Aorta (tissue), 5 donors: ENCODE results near the gene BASP1. TPM values are rescaled to one million over a fixed set of nuclear protein-coding genes. Genes with fewer than 3 reads are reported as not detected.
A peak's percentile ranks its signal among the peaks of the same experiment; 100 is the strongest.
"Not testable (repeated sequence)": the region's sequence is repeated elsewhere in the genome, so short reads cannot be mapped to it uniquely, and the experiment has no call there.

Experiments
- ATAC-seq: fragments of 200-7000 bp; cut with Tn5 transposase; one replicate; pipeline ENCODE4 v1.9.1; 2022; ENCODE audit warnings: moderate library complexity; ENCODE audit not compliant: low FRiP score
- DNase-seq, 2 donors: peaks; one replicate each; pipeline ENCODE4 v3.0.0-alpha.2; 2020
- H3K27ac ChIP-seq, 2 donors: one replicate each; pipeline ENCODE4 v1.5.1; 2013; ENCODE audit warnings: low read length in 2 of 2, mild to moderate bottlenecking in 2 of 2, moderate library complexity in 2 of 2, control low read depth in 1 of 2, inconsistent platforms in 1 of 2, low read depth in 1 of 2
- H3K27me3 ChIP-seq, 2 donors: one replicate each; pipeline ENCODE4 v1.6.1; 2013; ENCODE audit warnings: control low read depth in 1 of 2, low read length in 1 of 2, mild to moderate bottlenecking in 1 of 2, moderate library complexity in 1 of 2; ENCODE audit not compliant: insufficient read depth in 2 of 2, control insufficient read depth in 1 of 2
- H3K36me3 ChIP-seq, 2 donors: one replicate each; pipeline ENCODE4 v1.6.1; 2013; ENCODE audit warnings: control low read depth in 1 of 2, low read length in 1 of 2, mild to moderate bottlenecking in 1 of 2; ENCODE audit not compliant: insufficient read depth in 2 of 2, control insufficient read depth in 1 of 2
- H3K4me1 ChIP-seq, 2 donors: one replicate each; pipeline ENCODE4 v1.6.1; 2013; ENCODE audit warnings: low read length in 2 of 2, control low read depth in 1 of 2, mild to moderate bottlenecking in 1 of 2, moderate library complexity in 1 of 2; ENCODE audit not compliant: insufficient read depth in 2 of 2, control insufficient read depth in 1 of 2
- H3K4me3 ChIP-seq, 2 donors: one replicate each; pipeline ENCODE4 v1.5.1; 2013; ENCODE audit warnings: low read length in 2 of 2, control low read depth in 1 of 2, mild to moderate bottlenecking in 1 of 2
- H3K9me3 ChIP-seq: one replicate; pipeline ENCODE4 v1.6.1; 2013; ENCODE audit warnings: mild to moderate bottlenecking, low read length; ENCODE audit not compliant: control insufficient read depth
- WGBS, 2 donors: extraction: QIAGEN DNeasy Blood & Tissue Kit; methylation state at CpG; one replicate each; pipeline ENCODE4 v1.1.7; 2013; 5-methylcytosine and 5-hydroxymethylcytosine counted together
- intact Hi-C, 2 donors: fragments of 100-400 bp; cut with DNase I; formaldehyde crosslinking; loops; one replicate each; pipeline versions ENCODE4 v1.14.2 to v1.15.0; 2022
- polyA plus RNA-seq, 2 donors: library from polyadenylated mRNA; stranded (reverse); fragments of 200-250 nt; gene quantifications; one replicate each; pipeline ENCODE4 v1.2.3, GENCODE V29; 2013
- total RNA-seq, 2 donors: library from RNA; stranded (reverse); fragmentation: NEBNext Ultra II Directional; extraction: Animal tissue kit (Norgen Biotek cat#: 25700); gene quantifications; one replicate each; pipeline ENCODE4 v1.2.1, GENCODE V29; 2021
- donor health status: healthy with polysubstance abuse.
- donor health status: Bipolar disorder and iron deficiency.
- donor health status: DM: no; HTN: no; CAD: no.
- donor health status: DM: no; HTN: no; CAD: no.
- donor health status: DM: yes; HTN: yes; CAD: no.

BASP1 gene
- total and polyA plus RNA-seq, 4 donors: 30.1 to 53.0 (median 48.6) TPM

- intact Hi-C loops: loop anchor here (5.0 to 10.0 kb wide), 2 partner anchors 42 to 89 kb away; partner anchors contain the start of gene BASP1 (in 1 of the 2)
- no peak for DNase-seq
- Histone ChIP-seq H3K27ac (peak overlapping the region in 1 of 2 donors; percentile 12), H3K27me3 (no peaks in the 10 kb centered on the region), H3K4me1 (peaks cover 0 to 3% of the 10 kb centered on the region in 2 donors), H3K36me3 (no peaks in the 10 kb centered on the region), H3K4me3 (no peak overlapping the region), H3K9me3 (no peaks in the 10 kb centered on the region)
- ATAC-seq: peak; percentile 33
- WGBS, 2 donors: 23 to 25% methylated on average over 4 of the region's 4 CpGs
These were observed 86.9 kb downstream of the BASP1 start for GRCh38 chr5:17304282-17304681.

DNA sequence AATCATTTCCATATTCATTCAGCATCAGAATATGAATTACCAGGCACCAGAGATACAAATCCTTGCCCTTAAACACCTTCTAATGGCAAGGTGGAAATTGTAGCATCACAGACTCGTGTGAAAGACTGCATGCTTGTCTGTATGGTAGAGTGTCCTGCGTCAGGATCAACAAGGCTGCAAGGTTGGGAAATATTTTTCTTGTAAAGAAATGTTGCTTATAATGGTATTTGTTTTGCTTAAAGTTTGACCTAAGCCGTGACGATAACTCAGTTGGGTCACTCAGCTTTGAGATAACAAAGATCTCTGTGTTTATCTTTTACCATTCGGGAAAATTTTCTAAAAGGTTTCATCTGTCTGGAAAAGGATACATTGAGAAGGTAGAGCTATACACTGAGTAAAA lies 87.6 kb downstream of the BASP1 start:
- Histone ChIP-seq H3K36me3 (no peaks in the 10 kb centered on the region), H3K27me3 (no peaks in the 10 kb centered on the region), H3K9me3 (no peaks in the 10 kb centered on the region), H3K27ac (peak overlapping the region in 1 of 2 donors; percentile 64), H3K4me1 (peaks cover 0 to 3% of the 10 kb centered on the region in 2 donors), H3K4me3 (no peak overlapping the region)
- WGBS, 2 donors: 4 to 6% methylated on average over 5 of the region's 5 CpGs
- intact Hi-C loops: loop anchor here in 1 of 2 donors (10.0 kb wide), 1 partner anchor 90 kb away; the partner anchor contains the start of gene BASP1
- ATAC-seq (no peak), DNase-seq (no peak)

GRCh38 chr5:17305964-17306725 lies 88.7 kb downstream of the BASP1 start:
- DNase-seq (peak; percentile 77 to 79), ATAC-seq (peak; percentile 80)
- 10% methylated on average over 14 of the region's 14 CpGs for WGBS, 2 donors
- Histone ChIP-seq H3K27me3 (no peaks in the 10 kb centered on the region), H3K4me3 (no peak overlapping the region), H3K36me3 (no peaks in the 10 kb centered on the region), H3K9me3 (no peaks in the 10 kb centered on the region), H3K27ac (peak overlapping the region in 1 of 2 donors; percentile 25), H3K4me1 (peaks cover 0 to 3% of the 10 kb centered on the region in 2 donors)
- intact Hi-C loops: loop anchor here (2.0 to 10.0 kb wide), 2 partner anchors 89 to 91 kb away; partner anchors contain the start of gene BASP1 (in 2 of the 2)

- ATAC-seq: no peak
- no peak overlapping the region for H3K4me3 ChIP-seq
- 91% methylated on average over 14 of the region's 14 CpGs for whole genome bisulfite sequencing, 2 donors
- no peaks in the 10 kb centered on the region for H3K9me3 ChIP-seq
- peak overlapping the region in 1 of 2 donors; percentile 25 for H3K27ac ChIP-seq
- peaks cover 0 to 3% of the 10 kb centered on the region in 2 donors for H3K4me1 ChIP-seq
- intact Hi-C loops: loop anchor here (2.0 to 10.0 kb wide), 2 partner anchors 90 to 92 kb away; partner anchors contain the start of gene BASP1 (in 2 of the 2)
- no peak for DNase-seq
- H3K27me3 ChIP-seq: no peaks in the 10 kb centered on the region
- H3K36me3 ChIP-seq: no peaks in the 10 kb centered on the region
These were observed 89.3 kb downstream of the BASP1 start for GRCh38 chr5:17306726-17307091.

- H3K36me3 ChIP-seq, H3K9me3 ChIP-seq, H3K4me3 ChIP-seq, H3K27ac ChIP-seq, H3K4me1 ChIP-seq, ATAC-seq, H3K27me3 ChIP-seq, DNase-seq: not testable (repeated sequence)
- intact Hi-C loops: loop anchor here (2.0 to 10.0 kb wide), 2 partner anchors 91 to 93 kb away; partner anchors contain the start of gene BASP1 (in 2 of the 2)
- 92 to 95% methylated on average over 4 of the region's 4 CpGs for WGBS, 2 donors
These were observed 90.0 kb downstream of the BASP1 start for GRCh38 chr5:17307440-17307839.

DNA sequence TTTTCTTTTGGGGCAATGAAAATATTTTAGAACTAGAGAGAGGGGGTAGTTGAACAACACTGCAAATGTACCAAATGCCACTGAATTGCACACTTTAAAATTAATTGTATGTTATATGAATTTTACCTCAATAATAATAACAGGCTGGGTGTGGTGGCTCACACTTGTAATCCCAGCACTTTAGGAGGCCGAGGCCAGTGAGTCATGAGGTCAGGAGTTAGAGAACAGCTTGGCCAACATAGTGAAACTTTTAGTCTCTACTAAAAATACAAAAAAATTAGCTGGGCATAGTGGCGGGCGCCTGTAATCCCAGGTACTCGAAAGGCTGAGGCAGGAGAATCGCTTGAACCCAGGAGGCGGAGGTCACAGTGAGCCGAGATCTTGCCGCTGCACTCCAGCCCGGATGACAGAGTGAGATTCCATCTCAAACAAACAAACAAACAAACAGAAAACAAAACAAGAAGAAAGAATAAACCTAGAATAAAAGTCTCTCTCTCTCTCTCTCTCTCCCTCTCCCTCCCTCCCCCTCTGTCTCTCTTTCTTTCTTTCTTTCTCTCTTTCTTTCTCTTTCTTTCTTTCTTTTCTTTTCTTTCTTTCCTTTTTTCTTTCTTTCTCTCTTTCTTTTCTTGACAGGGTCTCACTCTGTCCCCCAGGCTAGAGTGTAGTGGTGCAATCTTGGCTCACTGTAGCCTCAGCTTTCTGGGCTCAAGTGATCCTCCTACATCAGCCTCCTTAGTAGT lies 91.1 kb downstream of the BASP1 start:
- WGBS, 2 donors: 96 to 99% methylated on average over 9 of the region's 9 CpGs
- Histone ChIP-seq H3K4me1 (peaks cover 0 to 3% of the 10 kb centered on the region in 2 donors), H3K27me3 (no peaks in the 10 kb centered on the region), H3K4me3 (no peak overlapping the region), H3K36me3 (no peaks in the 10 kb centered on the region), H3K27ac (no peak overlapping the region), H3K9me3 (no peaks in the 10 kb centered on the region)
- ATAC-seq (no peak), DNase-seq (no peak)
- intact Hi-C loops: loop anchor here in 1 of 2 donors (10.0 kb wide), 1 partner anchor 94 kb away; the partner anchor contains the start of gene BASP1

GRCh38 chr5:17309462-17309861 lies 92.0 kb downstream of the BASP1 start:
- H3K9me3 ChIP-seq: no peaks in the 10 kb centered on the region
- no peaks in the 10 kb centered on the region for H3K27me3 ChIP-seq
- H3K27ac ChIP-seq: no peak overlapping the region
- H3K4me1 ChIP-seq: peaks cover 0 to 3% of the 10 kb centered on the region in 2 donors
- DNase-seq (no peak), ATAC-seq (no peak)
- no peak overlapping the region for H3K4me3 ChIP-seq
- no peaks in the 10 kb centered on the region for H3K36me3 ChIP-seq
- intact Hi-C loops: loop anchor here in 1 of 2 donors (10.0 kb wide), 1 partner anchor 95 kb away; the partner anchor contains the start of gene BASP1
- 97 to 100% methylated on average over 3 of the region's 3 CpGs for WGBS, 2 donors

DNA sequence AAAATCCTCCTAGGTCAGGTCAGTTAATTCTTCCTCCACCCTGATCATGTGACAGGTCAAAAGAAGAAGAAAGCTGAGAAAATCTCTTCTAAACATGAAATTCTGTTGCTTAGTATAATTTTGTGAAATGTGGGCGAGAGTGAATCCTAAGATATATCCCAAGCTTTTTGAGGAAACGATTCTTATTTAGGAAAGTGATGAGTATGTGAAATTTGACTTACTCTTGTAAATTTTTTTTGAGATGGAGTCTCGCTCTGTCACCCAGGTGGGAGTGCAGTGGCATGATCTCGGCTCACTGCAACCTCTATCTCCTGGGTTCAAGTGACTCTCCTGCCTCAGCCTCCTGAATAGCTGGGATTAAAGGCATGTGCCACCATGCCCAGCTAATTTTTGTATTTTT lies 93.1 kb downstream of the BASP1 start:
- H3K9me3 ChIP-seq, H3K4me1 ChIP-seq, H3K36me3 ChIP-seq, ATAC-seq, H3K27me3 ChIP-seq, DNase-seq, H3K27ac ChIP-seq, intact Hi-C loops, H3K4me3 ChIP-seq: not testable (repeated sequence)
- 95 to 97% methylated on average over 4 of the region's 4 CpGs for WGBS, 2 donors
